NCI-H2196 treated with DMSO at 0.1 percent for 48 hours (cell line): Measurements from ENCODE around the gene FTO.

Experiments used
- DNase-seq: peaks from one replicate; lab custom pipeline; 2025; ENCODE audit not compliant: unreplicated experiment; lab: John Stamatoyannopoulos, UW

FTO gene

GRCh38 chr16:53998024-53998810 lies 294.3 kb downstream of the FTO start:
- no peak for DNase-seq

- no peak for DNase-seq
Observed at GRCh38 chr16:53998966-53999522, 295.1 kb downstream of the FTO start.

GRCh38 chr16:53999841-54000240 lies 295.9 kb downstream of the FTO start:
- DNase-seq, result no peak

- no peak for DNase-seq
Observed at GRCh38 chr16:54000361-54000760, 296.4 kb downstream of the FTO start.

GRCh38 chr16:54006693-54007092 lies 302.7 kb downstream of the FTO start:
- no peak for DNase-seq

- no peak for DNase-seq
Observed at GRCh38 chr16:54007504-54007903, 303.5 kb downstream of the FTO start.

- no peak for DNase-seq
Observed at GRCh38 chr16:54009464-54010176, 305.7 kb downstream of the FTO start.

- no peak for DNase-seq
Observed at GRCh38 chr16:54015147-54015546, 311.2 kb downstream of the FTO start.

- DNase-seq, result no peak
Observed at GRCh38 chr16:54022362-54022761, 318.4 kb downstream of the FTO start.

GRCh38 chr16:54026456-54026855 lies 322.5 kb downstream of the FTO start:
- DNase-seq, result no peak

GRCh38 chr16:54027062-54027461 lies 323.1 kb downstream of the FTO start:
- no peak for DNase-seq

- no peak for DNase-seq
Observed at GRCh38 chr16:54027558-54027957, 323.6 kb downstream of the FTO start.

GRCh38 chr16:54027995-54028394 lies 324.0 kb downstream of the FTO start:
- no peak for DNase-seq

GRCh38 chr16:54030451-54030850 lies 326.5 kb downstream of the FTO start:
- no peak for DNase-seq

- DNase-seq, result no peak
Observed at GRCh38 chr16:54031107-54031760, 327.3 kb downstream of the FTO start.

- DNase-seq, result no peak
Observed at GRCh38 chr16:54033747-54034146, 329.8 kb downstream of the FTO start.

GRCh38 chr16:54034684-54035083 lies 330.7 kb downstream of the FTO start:
- DNase-seq, result no peak

- DNase-seq, result no peak
Observed at GRCh38 chr16:54040480-54040879, 336.5 kb downstream of the FTO start.

GRCh38 chr16:54040975-54041374 lies 337.0 kb downstream of the FTO start:
- no peak for DNase-seq

GRCh38 chr16:54048586-54049495 lies 344.9 kb downstream of the FTO start:
- no peak for DNase-seq
